ENCODE results near the gene BHLHE23.

Gene BHLHE23

DNA sequence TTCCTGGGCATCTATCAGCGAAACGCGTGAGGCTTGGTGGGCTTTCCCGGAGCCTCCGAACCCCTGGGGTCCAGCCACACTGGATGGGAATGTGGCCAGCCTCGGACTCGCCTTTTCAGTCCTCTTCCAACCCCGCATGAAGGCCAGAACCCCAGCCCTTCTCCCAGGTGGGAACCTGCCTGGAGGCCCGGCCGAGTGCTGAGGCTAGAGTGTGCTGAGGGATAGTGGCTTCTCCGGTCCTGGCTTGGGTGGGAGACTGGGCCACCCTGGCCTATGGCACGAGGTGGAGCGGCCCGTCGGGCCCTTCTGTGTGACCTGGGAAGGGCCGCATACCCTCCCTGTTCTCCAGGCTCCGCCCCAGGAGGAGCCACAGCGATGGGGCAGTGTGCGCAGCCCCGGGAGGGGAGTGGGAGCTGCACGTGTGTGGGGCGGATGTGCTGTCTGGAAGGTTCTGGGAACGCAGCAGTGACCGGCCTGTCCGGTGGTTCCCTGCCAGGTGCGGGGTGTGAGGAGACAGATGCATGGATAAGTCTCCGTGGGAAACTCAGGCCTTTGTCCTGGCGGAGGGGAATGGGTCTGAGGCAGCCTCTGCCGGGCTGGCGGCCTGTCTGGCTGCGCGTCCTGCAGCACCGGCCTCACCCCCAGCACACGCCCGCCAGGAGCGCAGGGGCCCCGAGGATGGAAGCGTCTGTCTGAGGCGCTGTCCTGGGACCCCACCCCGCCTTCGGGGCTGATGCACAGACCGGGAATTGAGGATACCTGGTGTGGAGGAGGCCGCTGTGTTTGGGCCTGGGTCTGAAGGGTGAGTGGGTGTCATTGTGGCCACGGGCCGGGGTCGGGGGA lies 1.1 kb upstream of the BHLHE23 start:
- DNase-seq = no peak

DNA sequence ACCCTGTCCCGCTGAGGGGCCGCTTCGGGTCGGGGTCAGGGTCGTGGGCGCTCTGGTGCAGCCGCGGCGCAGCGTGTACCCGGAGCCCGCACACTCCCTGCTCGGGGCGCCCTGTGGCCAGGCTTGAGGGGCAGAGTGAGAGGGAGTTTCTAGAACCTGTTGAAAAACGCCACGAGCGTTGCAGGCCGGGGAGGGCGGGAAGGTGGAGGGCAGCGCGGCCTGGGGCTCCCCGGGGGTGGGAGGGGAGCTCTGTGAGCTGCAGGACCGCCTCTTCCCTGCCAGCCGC lies 539 bp upstream of the BHLHE23 start:
- no peak for DNase-seq

DNA sequence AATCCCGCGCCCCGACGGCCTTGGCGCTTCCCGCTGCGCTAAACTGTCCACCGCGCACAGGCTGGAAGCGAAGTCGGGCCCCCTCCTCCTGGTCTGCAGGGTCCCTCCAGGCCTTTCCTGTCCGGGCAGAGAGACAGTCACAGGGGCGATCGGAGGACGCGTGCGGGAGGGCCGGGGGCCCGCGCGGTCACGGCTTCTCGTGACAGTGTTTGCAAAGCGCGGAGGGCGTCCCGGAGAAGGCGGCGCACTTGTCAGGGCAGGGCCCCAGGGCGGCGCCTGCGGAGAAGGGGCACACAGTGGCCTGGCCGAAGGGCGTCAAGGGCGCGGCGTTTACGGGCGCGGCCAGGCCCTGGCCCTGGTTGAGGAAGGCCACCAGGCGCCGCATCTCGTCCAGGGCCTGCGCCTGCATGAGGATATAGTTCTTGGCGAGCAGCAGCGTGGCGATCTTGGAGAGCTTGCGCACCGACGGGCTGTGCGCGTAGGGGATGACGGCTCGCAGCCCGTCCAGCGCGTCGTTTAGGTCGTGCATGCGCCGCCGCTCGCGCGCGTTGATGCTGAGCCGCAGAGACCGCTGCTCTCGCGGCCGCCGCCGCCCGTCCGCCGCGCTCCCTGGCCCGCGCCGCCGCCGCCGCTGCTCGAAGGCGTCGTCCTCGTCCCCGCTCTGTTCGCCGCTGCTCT lies 763 bp downstream of the BHLHE23 start:
- DNase-seq = no peak

DNA sequence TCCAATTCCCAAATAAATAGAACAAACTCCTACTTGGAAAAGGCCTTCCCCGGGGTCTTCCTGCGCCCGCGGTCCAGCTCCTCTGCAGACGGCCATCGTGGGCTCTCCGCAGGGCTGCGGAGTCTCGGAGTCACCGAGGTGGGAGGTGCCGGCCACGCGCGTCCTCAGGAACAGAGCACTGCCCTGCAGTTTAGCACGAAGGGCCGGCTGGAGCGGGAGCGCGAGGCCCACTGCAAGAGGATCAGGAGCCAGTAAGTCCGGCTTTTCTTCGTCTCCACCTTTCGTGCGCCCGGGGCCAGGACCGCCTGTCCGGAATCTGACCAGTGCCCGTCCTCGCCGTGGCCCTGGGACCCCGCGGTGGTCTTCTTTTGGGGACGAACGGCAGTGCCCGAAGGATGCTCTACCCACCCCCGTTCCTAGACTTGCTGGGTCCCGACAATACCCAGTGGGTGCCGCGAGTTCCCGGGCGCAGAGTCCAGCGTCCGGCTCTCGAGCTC lies 1.4 kb downstream of the BHLHE23 start:
- no peak for DNase-seq

DNA sequence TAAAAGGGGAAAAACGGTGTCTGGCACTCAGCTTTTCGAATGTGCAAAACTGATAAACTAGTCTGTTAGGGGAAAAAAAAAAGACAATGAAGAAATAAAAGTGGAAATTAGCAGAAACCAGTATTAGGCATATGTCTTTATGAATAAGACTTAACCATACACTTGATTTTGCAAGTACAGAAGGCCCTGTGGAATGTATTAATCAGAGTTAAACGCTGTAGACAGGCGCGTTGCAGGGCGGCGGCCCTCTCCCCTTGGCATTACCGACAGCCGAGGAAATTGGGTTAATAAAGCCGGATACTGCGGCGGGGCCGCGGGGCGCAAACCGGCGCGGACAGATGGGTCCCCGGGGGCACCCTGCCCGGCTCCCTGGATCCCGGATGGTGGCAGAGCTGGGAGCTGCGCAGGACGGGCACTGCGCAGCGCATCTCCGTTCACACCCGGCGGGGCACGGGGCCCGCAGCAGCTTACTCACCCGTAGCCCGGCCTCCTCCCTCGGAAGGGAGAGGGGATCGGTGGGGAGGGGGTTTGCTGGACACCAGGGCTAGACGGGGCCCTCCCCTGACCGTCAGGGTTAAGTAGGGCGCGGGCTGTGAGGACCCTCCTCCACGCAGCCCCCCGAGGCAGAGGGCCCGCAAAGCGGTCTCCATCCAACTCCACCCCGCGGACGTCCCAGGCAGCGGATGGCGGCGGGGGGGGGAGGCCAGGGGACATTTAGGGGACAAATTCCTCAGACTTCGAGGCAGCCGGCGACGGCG lies 2.0 kb downstream of the BHLHE23 start:
- DNase-seq = no peak

DNA sequence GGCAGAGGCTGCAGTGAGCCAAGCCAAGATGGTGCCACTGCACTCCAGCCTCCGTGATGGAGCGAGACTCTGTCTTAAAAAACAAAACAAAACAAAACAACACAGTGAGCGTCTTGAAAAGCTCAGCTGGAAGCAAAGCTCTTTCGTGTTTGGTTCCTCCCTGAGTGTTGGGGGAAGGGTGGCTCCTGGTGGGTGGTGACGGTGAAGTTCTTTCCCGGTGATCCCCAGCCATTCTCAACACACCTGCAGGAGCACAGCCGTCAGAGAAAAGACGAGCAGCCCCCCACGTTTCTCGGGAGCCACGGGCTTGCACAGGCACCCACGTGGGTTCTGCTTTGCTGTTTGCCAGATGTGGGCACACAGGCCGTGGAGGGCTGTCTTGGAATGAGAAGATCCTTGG lies 3.2 kb downstream of the BHLHE23 start:
- DNase-seq = no peak

DNA sequence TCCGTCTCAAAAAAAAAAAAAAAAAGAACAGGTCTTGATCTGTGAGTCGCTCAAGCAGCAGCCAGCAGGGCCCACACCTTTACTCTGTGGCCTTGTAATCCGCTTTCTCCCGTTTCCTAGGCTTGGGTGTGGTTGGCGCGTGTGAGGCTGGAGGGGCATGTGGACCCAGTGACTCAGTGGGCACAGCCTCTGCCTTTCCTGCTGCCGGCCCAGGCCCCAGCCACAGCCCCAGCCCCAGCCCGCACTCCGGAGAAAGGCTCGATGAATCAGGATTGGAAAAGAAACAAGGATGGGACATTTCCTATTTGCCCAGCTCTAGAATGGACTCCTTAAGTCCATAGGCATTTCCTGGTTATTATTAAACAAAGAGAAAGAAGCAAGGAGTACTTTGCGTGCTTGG lies 4.3 kb downstream of the BHLHE23 start:
- no peak for DNase-seq

DNA sequence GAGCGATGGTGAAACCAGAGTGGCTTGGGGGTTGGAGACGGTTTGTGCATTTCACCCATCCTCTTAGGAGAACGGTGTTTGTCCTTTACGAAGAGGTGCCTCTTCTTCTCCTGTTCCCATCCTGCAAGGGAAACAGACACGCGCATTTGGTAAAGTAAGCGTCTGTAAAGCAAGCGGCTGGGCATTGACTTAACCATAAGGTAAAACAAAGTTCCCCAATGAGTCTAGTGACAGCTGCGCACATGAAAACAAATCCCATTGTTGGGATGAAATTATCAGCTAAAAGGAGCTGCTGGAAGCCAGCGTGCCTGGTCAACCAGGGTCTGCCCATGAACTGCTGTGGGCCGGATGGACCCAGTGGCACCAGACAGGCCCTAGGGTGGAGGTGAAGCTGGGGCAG lies 5.8 kb downstream of the BHLHE23 start:
- DNase-seq = no peak

DNA sequence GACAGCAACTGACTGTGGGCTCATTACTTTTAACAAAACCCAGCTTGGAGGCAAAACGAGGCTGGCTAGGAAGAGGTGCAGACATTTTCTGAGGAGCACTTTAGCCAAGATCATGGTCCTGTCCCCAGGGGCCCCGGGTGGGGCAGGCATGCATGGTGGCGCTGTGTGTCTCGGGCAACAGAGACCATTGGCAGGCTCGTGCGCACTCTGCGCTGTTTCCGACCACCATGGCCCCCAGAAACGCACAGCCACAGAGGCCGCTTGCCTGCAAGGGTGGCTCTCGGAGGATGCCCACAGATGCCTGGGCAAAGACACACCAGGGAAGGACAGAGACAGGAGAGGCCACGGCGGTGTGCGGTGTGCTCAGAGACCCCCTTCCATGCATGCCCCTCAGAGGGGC lies 6.7 kb downstream of the BHLHE23 start:
- DNase-seq = no peak

DNA sequence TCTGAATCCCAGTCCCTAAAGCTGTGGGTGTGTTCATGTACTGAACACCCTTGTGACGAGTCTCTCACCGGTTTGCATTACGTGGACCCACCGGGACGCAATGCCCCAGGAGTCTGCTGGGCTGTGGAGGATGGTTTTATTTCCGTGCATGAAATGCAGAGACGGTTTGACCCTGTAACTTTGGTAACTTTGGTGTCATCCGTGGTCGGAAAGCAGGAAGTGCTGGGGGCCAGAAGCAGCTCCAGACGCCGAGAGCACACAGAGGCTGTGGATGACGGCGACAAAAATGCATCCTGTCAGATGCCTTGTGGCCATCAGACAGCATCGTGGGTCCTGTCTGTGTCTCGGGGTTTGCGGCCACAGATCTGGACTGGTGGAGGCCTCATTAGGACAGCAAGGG lies 7.2 kb downstream of the BHLHE23 start:
- no peak for DNase-seq

DNA sequence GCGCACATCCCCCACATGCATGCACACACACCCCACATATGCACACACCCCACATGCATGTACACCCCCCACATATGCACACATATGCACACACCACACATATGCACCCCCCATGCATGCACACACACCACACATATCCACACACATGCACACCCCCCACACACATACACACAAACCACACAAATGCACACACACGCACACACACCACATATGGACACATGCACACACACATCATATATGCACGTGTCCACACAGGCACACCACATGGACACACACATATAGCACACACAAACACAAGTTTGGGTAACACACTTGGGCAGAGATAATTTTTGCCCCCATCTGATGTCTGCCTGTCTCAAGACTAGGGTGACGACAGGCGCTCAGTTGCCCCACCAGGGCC lies 8.3 kb downstream of the BHLHE23 start:
- no peak for DNase-seq

DNA sequence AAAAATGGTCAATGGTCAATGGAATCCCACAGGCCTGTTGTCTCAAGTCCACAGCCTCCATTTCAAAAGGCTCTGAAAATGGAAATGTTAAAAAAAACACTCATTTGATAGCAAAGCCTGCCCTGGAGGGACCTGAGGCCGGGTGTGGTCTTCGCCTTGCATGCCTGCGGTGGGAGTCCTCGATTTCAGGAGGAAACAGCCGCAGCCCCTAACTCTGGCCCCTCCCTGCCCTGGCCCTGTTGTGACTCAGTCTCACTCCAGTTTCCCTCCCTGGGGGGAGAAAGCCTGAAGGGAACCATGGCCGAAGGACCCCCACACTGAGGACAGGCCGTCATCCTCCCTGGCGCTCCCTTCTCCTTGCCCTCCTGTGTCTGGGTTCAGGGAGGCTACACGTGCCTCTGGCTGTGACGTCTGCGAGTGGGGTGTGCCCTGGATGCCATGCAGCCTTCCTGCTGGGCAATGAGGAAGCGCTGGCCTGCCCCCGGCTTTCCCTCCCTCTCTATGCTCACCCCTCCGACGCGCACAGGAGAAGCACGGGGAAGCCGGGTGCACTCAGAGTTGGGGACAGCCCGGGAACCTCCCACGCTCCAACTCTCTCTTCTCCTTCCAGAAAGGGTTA lies 9.2 kb downstream of the BHLHE23 start:
- DNase-seq = no peak

DNA sequence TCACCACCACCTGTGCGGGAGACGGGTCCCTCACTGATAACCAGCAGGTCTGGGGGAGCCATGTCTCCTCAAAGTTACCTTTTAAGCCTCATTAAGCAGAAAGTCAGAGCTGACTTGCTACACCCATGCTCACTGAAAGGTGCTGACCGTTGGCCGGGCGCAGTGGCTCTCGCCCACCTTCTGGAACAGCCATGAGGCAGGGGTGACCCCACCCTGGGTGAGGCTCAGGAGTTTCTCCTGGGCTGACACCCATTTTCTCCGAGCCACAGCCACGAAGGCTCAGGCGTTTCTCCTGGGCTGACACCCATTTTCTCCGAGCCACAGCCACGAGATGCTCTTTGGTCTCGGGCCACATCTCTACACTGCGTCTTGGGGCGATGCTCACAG lies 10.2 kb downstream of the BHLHE23 start:
- DNase-seq = no peak

DNA sequence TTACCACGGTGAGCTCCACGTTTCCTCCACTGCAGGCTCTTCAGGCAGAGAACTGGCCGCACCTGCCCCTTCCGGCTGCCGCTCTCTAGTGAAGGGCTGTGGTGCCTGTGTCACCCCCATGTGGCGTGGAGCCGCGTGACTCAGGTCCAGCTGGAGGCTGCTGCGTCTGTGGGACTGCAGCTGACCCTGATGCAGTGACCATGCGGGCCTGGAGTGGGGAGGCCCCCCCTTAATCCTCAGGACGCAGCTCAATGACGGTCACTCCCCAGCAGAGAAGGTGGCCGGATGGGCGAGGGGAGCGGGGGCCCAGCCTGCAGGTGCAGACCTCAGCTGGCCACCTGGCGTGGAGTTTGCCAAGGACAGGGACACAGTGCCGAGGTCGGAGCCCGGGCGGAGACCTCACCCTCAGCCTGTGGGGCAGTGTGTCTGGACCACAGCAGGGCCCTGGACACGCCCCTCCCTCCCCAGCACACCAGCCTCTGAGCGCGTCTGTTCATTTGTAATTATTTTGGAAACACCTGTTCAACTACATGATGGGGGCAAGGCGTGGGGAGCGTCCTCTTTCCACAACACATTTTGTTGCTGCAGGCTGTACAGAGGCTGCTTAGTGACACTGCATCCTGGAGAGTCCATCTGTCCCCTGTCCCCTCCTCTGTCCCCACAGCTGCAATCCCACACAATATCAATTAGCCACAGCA lies 10.7 kb downstream of the BHLHE23 start:
- DNase-seq = no peak

DNA sequence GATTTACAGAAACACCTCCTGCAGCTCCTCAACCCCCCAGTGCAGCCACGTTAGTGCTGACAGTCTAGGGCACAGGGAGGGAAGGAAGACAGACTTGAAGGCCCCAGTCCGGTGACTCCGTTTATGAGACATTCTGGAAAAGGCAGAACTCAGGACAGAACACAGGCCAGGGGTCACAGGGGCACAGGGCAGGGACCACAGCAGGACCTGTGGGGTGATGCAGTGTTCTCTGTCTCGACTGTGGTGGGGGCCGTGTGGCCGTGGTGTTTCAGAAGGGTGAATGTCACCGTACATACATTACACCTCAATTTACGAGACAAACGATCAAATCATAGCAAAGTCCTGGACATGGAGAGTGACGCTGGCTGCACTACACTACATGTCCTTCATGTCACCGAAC lies 11.3 kb downstream of the BHLHE23 start:
- DNase-seq = no peak

DNA sequence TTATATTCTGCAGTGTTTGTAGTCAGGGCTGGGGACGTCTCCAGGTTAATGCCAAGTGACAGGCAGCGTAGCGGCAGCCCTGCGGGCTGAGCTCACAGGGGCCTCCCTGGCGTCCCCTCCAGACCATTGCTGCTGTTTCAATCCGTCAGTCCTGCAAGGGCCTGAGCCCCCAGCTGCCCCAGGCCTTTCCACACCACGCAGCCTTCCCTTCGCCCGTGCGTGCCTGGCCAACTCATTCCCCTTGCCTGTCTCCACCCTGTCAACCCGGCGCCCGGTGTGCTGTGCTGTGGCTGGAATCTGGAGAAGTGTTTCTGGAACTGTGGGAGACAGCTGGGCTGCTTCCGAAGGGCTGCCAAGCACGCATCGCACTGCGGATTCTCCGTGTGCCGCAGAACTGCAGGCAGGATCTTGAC lies 11.9 kb downstream of the BHLHE23 start:
- DNase-seq = no peak

DNA sequence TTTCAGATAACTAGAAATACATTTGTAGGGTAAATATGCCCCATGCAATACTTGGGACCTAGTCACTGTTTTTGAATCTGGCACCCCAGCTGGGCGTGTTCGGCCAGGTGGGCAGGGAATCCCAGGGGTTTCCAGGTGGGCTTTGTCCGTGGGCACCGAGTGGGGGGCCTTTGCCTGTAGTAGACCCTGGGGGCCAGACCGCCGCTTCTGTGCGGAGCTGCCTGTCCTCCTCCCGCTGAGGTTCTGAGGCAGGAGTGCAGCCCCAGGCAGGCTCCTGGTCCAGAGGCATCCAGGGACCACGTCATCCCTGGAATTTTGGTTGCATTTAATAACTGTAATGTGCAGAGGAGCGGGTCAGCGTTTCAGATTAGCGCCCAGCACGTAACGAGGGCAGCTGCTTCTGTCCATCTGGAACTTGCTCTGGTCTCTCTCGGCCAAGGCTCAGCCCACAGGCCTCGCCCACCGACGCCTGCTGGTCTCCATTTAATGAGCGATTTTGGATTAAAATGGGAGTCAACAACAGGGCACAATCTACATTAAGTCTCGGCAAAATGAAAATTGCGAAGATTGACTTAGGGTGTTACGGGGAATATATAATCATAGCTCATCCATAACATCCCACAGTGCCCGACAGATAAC lies 12.8 kb downstream of the BHLHE23 start:
- DNase-seq = no peak

DNA sequence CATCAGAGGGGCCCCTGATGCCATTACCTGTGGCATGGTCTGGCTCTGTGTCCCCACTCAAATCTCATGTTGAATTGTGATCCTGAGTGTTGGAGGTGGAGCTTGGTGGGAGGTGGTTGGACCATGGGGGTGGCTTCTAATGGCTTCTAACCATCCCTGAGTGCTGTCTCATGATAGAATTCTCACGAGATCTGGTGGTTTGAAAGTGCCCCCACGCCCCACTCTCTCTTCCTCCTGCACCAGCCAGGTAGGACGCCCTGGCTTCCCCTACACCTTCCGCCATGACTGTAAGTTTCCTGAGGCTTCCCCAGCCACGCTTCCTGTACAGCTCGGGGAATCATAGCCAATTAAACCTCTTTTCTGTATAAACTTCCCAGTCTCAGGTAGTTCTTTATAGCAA lies 14.9 kb downstream of the BHLHE23 start:
- DNase-seq = no peak

DNA sequence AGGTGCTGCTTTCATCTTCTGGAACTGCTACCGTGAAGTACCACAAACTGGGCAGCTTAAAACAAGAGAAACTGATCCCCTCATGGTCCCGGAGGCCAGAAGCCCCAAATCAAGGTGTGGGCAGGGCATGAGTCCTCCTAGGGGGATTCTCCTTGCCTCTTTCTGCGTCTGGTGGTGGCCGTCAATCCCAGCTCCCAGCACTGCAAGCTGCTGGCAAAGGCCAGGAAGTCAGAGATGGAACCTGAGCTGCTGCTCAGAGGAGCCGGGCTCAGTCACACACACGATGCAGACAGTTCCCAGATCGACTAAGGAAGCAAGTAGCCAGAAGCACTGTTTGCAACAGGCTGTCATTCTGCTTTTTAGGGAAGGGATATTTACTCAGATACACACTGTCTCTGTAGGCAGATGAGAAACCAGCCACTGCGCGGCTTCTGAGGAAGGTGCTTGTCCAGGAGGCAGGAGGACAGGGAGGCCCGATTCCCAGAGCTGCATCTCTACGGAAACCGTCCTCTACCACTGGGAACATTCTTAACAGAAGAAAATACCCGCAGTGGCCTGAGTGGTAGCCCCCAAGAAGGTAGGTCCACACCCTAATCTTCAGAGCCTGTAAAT lies 15.5 kb downstream of the BHLHE23 start:
- DNase-seq = no peak

DNA sequence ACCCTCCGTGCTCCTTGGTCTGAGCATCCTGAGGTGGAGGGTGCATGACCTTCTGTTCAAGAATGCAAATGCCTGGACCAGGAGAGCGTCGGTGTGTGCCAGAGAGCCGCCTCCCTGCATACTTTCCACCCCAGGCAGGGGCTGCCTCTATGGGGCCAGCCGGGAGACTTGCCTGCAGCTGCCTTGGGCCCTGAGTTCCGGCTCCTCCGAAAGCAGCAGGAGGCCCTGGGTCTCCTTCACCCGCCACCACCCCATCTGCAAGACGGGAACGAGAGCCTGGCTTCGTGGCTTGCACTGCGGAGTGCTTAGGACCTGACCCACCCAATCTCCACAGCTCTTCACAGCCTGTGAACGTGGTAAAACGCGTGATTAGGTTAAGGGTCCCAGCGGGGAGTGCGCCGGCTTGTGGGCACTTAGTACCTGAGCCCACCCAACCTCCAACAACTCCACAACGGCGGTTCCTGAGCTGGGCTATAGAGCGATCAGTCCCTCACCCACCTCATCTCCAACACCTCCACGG lies 16.4 kb downstream of the BHLHE23 start:
- no peak for DNase-seq

DNA sequence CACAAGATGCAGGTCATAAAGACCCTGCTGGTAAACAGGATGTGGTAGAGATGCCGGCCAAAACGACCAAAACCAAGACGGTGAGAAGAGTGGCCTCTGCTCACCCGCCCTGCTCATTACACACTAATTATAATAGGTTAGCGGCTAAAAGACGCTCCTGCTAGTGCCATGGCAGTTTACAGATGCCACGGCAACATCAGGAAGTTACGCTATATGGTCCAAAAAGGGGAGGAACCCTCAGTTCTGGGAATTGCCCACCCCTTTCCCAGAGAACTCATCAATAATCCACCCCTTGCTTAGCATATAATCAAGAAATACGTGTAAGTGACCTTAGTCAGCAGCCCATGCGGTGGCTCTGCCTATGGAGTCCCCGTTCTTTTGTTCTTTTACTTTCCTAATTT lies 17.6 kb downstream of the BHLHE23 start:
- no peak for DNase-seq

DNA sequence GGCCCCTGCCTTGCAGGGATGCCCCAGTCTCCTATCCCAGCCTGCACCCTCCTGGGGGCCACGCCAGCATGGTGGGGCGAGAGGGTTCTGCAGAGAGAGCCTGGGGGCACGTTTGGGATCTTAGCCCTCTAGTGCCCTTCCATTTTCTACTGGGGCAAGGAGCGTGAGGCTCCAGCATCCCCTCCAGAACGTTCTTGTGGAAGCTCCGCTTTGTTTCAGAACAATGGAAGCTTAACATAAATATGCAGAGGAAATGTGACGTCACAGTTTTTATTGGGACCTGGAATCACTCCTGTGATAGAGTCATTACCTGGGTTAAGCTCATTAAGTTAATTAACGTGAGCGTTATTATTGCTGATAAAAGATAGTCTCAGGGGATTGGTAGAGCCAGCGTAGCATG lies 19.6 kb downstream of the BHLHE23 start:
- DNase-seq = no peak
